B cell (primary cell): ENCODE measurements around the gene OR5T3.

Experiments
- CTCF ChIP-seq: fragments of 200-600 bp; IDR thresholded peaks from one replicate; pipeline ENCODE4 v1.8.0; 2022; ENCODE audit warnings: antibody characterized with exemption, mild to moderate bottlenecking
- EZH2 ChIP-seq: IDR thresholded peaks from 2 replicates; pipeline ENCODE4 v1.6.1; 2012; ENCODE audit warnings: borderline replicate concordance, low read depth, mild to moderate bottlenecking, moderate library complexity, low read length; ENCODE audit not compliant: insufficient read depth, poor library complexity, severe bottlenecking

GRCh38 chr11:56273854-56274253 is 21.8 kb downstream of the OR5T3 start, which contains the start of gene OR5T1:
- TF ChIP-seq CTCF (no peak), EZH2 (no peak)
